Measurements from ENCODE around the gene MEOX2. TPM values are rescaled to one million over a fixed set of nuclear protein-coding genes. Genes with fewer than 3 reads are reported as not detected.

Gene MEOX2
- total RNA-seq, 1 donor from 2014 or later, result 0.18 TPM

DNA sequence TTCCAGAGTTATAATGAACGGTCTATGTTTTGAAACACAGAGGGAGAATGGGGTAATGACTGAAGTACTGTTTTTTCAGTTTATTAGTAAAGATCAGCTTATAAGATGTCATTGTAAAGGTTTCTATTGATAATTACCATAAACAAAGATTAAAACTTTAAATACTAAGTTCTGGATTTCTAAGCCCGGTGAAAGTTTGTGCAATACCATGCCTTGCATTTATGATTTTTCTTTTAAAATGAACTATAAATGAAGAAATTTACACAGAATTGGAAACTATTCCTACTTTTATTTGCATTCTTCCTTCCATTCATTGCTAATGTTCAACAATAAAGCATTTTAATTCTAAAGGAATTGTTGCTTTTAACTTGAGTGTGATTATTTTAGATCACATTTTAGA, 4.9 kb downstream of the MEOX2 start:
- ATAC-seq (no peak), DNase-seq (ENCODE audit: low spot score) (no peak)

DNA sequence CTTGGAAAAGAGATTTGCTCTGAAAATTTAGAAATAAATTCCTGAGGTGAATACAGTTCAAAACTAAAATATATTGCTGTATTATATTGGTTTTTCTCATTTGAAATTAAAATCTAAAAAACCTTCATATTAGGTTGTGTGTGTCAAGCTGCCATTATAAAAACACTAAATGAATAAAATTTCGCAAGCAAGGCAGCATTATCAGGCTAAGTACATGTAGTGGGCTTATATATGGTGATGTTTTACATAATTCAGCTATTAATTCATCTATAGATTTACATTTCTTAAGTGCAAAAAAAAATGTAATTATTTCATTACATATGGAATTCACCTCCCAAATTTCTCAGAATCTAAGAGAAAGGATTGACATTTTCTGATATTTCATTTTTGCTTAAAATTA, 5.3 kb downstream of the MEOX2 start:
- ATAC-seq (no peak), DNase-seq (ENCODE audit: low spot score) (no peak)

DNA sequence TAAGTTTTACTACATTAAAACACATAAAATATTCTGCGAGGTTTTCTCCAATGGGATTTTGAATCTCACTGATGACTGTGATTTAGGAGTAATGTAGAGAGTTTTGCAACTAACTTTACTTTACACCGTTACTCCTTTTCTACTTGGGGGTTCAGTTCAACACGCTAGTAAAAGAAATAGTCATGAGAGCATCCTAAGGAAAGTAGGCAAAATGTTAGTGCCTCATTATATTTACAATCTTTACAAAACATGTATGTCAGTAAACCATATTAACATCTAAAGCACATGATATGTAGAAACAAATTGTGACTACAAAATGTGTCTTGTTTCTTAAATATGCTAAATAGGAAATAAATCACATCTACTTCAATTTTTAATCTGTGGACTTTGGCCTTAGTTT, 6.0 kb downstream of the MEOX2 start:
- ATAC-seq (no peak), DNase-seq (ENCODE audit: low spot score) (no peak)

DNA sequence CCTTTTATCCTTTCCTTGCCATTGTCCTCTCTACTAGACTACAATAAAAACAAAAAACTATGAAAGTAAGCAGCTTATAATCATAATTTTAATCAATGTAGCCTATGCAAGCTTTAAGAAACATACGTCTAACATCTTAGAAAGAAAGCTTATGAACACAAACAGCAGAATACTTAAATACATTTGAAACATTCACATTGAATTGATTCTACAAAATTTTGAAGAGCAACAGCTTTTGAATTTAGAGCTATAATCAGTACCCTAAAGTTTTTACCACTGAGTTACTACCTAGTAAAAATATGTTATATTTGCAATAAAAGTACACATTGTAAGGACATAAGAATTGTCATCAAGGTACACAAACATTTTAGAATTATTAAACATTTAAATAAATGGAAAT, 7.2 kb downstream of the MEOX2 start:
- no peak for DNase-seq (ENCODE audit: low spot score)
- no peak for ATAC-seq

DNA sequence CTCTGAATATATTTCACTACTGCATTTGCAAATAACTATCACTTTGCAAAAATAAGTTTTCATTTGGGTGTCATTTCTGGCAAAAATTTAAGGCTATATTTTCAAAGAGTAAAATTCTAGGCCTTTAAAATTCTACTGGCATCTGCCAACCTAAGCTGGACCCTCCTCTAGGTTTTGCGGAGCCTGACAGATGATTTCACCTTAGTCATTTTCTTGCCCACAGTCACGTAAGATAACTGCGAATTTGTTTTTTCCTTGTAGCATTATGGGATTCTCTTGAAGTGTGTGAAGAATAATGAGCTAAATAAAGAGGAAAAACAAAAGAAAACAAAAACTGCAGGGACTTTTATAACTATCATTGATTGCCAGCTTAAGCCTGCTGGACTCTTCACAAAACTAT, 7.8 kb downstream of the MEOX2 start:
- DNase-seq (ENCODE audit: low spot score) (no peak), ATAC-seq (no peak)

DNA sequence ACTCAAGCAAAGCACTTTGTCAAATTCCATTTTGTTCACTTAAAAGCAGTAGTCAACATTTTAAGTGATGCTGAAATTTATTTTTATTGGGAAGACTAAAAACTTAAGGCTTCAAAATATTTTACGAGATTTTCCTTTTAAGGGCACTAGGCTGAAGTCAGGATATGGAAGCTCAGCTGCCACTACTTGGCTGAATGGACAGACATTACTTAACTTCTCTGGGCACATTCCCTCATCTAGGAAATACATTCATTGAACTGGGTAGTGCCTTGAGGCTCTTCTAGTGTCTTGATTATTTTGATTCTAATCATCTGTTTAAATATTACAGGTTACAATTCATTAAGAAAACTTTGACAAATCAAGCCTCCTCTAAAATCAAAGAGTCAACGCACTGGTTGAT, 11.1 kb downstream of the MEOX2 start:
- DNase-seq (ENCODE audit: low spot score) (no peak), ATAC-seq (no peak)

DNA sequence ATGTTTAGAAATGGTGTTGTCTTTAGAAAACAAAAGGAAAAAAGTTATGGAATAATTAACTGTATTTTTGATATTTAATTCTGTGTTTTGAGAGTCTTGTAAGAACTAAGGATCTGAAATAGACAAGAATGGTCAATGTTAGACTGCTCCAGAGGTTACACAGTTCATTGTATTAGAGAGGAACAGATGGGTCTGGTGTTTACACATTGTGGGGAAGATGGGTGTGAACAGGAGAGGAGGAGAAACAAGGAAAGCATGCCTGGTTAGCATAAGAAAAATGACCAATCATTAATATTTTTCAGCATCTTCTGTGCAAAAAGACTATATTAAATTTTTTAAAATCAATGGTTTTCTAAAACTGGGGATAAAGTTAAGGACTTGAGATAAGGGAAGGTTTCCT, 11.9 kb downstream of the MEOX2 start:
- ATAC-seq, result no peak

DNA sequence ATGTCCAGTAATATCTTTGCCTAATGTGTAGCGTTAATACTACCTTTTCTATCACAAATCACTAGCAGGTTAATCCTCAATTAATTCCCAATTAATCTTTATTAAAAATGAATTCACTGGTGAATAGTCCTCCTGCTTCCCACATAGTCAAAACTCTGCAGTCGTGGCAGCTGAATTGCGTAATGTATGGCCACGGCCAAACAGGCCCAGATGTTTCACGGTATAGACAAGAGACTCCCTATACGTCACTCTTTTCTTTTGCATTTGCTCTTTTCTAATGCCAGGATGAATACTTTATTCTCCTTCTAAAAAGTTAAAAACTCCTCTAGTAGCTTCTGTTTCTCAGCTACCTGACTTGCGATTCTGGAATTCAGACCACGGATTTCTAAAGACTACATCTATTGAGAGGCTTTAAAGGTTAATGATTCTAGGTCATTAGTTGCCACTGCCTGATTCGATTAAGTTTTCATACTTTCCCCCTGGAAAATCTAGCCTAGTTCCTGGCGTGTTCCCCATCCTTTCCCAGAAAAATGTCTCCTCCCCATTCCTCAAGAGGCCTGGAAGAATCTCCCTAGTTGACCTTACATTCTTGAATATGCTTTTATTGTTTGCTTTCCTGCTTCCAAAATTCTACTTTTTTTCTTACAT, 16.9 kb downstream of the MEOX2 start:
- ATAC-seq (no peak), DNase-seq (ENCODE audit: low spot score) (no peak)

More for the DNA sequence above, 11.9 kb downstream of the MEOX2 start:
- no peak for DNase-seq (ENCODE audit: low spot score)

DNA sequence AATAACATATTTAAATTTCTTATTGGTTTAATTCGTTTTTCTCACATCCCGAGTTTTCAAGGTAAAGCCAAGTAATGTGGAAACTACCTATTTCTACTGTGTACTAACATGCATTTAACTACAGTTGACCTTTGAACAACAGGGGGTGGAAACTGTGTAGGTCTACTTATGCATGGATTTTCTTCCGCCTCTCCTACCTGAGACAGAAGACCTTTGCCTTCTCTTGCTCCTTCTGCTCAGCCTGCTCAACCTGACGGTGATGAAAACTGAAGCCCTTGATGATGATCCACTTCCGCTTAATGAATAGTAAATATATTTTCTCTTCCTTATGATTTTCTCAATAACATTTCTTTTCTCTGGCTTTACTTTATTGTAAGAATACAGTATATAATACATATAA, 18.5 kb downstream of the MEOX2 start:
- ATAC-seq (no peak), DNase-seq (ENCODE audit: low spot score) (no peak)

DNA sequence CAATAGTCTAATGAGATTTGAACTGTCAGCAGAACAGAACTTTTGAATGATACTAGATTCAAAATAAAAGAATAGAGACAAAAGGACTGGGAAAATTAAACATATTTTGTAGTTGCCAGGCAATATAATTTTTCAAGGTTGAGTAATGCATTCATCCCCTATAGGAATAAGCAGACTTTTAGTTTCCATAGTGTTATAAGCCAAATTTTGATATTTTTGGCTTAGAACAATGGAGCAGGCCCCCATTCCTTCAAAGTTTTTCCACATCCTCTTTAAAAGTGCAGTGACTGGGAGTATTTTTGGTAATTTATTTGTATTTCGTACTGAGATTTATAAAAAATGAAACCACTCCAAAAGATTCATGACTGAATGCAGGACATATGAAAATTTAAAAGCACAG, 24.0 kb downstream of the MEOX2 start:
- ATAC-seq (no peak), DNase-seq (ENCODE audit: low spot score) (no peak)

DNA sequence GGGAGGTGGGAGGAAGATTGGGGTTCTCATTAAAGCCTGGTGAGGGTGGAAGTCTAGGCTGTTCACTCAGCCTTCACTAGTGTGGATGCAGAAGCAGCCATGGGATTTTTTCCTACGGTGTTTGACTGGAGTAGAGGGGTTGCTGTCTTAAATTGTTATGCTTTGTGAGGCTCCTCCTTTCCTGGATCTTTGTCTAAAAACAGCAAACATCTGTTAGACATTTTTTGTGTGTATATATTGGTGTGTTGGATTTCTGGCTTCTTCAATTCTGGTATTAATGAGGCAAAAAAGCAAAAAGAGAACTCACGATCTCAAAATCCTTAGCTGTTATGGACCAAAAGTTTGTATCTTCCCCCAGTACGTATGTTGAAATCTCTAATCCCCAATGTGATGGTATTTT, 28.2 kb downstream of the MEOX2 start:
- no peak for ATAC-seq

DNA sequence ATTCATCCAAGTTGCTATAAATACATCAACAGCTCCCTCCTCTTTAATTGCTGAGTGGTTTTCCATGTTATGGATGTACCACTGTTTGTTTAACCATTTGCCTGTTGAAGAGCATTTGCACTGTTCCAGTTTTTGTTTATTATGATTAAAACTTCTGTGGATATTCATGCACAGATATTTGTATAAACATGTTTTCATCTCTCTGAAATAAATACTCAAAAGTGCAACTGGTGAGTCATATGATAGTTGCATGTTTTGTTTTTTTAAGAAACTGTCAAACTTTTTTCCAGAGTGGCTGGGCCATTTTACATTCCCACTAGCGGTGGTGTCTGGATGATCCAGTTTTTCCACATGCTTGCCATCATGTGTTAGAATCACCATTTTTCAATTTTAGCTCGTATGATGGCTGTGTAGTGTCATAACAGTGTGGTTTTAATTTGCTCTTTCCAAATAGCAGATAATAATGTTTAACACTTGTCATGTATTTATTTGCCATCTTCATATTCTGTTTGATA, 33.6 kb downstream of the MEOX2 start:
- DNase-seq (ENCODE audit: low spot score), result no peak
- no peak for ATAC-seq

More for the DNA sequence above, 28.2 kb downstream of the MEOX2 start:
- no peak for DNase-seq (ENCODE audit: low spot score)

DNA sequence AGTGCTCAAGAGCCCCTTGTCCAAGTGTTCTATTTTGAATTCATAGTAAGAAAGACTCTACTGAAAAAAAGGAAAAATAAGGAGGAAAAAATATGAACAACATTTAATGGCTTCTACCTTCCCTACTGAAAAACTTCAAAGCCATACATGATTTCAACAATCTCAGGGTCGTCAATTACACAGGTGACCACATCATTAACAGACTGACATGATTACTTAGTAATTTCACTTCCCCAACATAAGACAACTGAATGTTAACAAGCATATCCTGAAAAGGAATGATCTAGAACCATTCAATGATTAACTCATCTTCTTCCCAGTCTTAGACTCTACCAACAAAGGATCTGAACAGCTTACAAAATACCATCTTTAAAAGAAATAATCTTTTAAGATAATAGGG, 34.8 kb downstream of the MEOX2 start:
- DNase-seq (ENCODE audit: low spot score) (no peak), ATAC-seq (no peak)

DNA sequence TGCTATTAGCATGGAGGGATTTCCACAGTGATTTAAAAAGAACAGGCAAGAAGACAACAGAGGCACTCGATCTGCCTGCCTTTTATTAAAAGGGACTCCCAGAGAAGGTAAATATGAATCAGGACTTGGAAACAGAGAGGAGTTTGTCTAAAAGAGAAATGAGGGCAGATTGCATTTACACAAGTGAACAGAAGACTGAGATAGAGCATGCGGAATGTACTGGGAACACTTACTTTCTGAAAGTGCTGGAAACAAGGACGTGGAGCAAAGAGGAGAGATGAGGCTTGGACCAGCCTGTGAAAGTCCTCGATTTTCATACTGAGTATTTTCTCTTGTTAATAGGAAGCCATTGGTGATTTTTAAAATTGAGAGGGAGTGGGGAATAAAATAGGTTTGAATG, 35.7 kb downstream of the MEOX2 start:
- DNase-seq (ENCODE audit: low spot score) (no peak), ATAC-seq (no peak)

DNA sequence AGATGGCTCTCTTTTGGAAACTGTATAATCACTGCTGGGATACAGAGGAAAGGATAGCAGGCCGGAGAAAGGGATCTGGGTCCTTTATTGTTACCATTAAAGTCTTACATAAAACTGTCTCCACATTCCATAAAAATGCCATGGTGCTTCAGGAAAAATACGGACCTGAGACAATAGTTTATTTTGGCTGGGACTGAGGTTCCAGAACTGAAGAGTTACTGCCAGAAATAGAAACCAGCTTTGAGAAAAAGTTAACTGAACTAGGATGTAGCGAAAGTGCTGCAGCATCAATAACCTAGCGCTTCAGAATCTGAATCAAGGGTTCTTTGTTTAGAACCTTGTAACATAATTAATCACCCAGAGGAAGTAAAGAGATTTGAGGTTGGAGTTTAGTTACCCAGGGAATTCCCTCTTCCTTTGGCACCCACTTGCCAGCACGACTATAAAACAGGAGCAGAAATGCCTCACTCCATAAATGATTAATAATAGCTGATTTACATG, 38.0 kb downstream of the MEOX2 start:
- DNase-seq (ENCODE audit: low spot score) (no peak), ATAC-seq (no peak)

DNA sequence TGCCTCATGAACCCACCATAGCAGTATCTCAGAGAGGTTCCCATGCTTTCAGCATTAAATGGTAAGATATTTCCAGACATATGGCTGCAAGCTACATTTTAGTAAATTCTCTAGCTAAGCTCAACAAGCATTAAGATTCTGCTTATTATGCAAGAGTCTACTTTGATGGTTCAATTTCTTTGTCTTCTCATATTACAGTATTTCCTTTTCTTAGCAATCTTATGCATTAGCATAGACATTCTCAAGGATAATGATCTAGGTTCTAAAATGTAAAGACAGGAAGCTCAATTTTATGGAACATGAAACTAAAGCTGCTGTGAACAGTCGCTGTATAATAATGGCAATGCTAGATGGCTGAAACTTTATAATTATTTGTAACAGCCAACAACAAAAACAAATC, 39.2 kb downstream of the MEOX2 start:
- ATAC-seq (no peak), DNase-seq (ENCODE audit: low spot score) (no peak)

DNA sequence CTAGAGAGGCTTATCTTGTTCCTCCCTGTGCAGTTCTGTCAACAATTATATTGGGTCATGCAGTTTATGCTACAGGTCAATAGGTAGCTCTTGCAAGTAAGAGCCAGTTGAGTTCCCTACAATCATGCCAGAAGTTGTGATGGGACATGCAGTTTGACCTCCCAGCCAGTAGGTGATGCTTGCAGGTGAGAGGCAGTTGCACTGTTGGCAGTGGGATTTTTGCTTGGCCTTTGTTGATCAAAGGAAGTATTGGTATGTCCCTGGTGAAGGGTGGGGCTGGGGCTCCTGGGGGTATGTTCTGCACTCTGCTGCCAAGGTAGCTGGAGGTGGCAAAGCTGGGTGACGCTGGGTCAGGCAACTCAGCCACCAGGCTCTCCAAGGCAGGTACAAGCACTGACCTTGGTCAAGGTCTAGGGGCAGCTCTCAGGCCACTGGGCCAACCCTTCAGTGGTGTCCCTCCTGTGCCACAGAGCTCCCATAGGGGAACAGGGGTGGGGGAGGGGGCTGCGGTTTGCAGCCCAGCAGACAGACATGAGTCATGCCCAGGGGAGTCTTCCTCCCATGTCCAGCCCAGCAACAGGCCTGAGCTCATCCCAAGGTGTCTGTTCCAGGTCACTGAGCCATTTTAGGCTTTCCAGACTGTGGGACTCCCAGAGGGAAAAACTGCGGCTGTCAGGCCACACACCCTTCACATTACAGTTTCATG, 43.3 kb downstream of the MEOX2 start:
- no peak for DNase-seq (ENCODE audit: low spot score)
- ATAC-seq, result no peak

DNA sequence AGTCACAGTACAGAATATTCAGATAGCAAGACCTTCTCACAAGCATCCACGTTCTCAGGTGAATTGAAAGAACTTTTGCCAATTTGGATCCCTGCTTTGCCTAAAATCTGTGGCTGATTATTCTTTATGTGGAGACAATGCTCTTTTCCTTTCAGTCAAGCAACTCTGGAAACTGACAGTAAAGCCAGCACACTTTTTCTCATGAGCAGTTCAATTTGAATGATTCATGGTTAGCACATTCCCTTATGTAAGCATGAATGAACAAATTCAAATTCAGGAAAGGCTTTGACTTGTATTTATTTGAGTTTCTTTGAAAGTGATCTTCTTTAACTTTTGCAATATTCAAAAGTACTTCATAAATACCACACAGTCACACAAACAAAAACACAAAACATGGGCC, 57.6 kb downstream of the MEOX2 start:
- DNase-seq (ENCODE audit: low spot score) (no peak), ATAC-seq (no peak)

DNA sequence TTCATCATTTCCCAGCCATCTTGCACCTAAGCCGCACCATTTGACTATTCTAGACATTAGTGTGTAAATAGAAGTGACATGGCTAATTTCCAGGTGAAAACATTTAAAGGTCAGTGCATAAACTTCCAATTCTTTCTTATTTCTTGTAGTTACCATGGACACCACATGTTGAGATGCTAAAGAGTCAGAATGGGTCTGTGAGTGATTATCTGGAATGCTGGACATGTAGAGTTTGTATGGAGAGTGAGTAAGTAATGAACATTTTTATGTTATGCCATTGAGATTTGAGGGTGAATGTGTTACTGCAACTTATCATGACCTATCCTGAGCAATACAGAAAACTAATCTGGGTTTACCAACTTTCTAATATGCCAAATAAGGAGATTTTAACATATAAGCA, 60.4 kb downstream of the MEOX2 start:
- no peak for DNase-seq (ENCODE audit: low spot score)
- ATAC-seq, result no peak

DNA sequence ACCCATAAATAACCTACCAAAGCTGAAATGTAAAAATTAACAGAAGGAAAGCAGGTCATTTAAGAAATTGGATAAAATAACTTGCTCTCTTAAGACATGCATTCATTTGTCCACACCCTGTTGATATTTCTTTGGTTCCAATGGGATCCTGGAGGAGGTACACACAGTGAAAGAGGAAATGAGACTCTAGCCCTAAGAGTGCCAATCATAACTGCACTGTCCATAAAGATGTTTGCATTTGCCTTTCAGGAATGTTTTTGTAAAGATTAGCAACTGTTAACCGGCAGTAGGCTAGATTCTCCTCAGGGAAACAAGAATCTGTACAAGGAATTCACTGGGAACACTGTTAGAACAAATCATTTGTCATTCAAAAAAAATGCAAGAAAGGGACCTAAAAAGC, 61.0 kb downstream of the MEOX2 start:
- ATAC-seq (no peak), DNase-seq (ENCODE audit: low spot score) (no peak)

DNA sequence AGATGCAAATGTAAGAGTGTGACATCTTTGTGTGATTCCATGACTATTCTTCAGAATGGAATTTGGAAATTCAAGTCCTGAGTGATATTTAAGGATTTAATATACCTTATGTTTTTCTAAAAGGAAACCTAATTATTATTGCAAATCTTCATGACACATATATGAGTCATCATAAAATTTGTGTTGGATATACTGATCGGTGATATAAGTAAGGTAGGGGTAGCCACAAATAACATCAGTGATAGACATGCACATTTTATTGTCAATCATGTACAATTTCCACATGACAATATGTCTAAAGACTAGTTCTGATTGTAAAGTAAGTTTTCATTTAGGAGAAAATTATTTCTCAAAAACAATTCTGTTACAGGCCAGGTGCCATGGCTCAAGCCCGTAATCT, 65.0 kb downstream of the MEOX2 start:
- DNase-seq (ENCODE audit: low spot score), result no peak

DNA sequence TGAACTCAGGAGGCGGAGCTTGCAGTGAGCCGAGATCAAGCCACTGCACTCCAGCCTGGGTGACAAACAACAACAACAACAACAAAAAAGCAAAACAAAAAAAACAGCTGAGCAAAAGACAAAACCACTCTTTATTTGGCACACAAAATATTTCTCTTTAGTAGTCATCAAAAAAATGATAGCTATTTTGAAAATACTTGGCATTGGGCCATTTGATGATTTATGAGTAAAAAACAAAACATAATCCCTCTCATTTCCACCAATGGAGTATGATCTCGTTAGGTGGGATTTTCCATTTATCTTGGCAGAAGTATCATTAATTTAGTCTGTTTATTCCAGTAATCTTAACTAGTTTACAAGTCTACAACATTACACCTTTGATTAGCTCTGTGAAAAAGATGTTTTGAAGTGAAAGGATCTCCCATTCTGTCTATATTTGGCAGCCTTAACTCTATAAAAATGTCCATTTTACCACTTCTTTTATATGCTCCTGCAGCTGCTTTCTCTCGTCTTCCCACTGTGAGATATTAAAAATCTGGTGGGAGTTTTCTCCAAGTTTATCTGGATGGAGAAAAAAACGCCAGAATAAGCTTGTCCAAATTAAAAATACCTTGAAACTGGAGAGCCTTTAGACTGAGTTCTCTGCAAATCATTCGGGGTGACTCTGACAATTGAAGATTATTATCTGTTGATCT, 65.8 kb downstream of the MEOX2 start:
- DNase-seq (ENCODE audit: low spot score) (no peak), ATAC-seq (no peak)

More for the DNA sequence above, 65.0 kb downstream of the MEOX2 start:
- ATAC-seq, result no peak
